ENCODE results near the gene ERICH3. TPM values are rescaled to one million over a fixed set of nuclear protein-coding genes. Genes with fewer than 3 reads are reported as not detected.

ERICH3 gene
- total and polyA plus RNA-seq, 9 of the 15 experiments (the other 6 are each of a cell fraction or from before 2014, with no cell fraction given) = not detected

GRCh38 chr1:74641161-74641560 lies 32.4 kb downstream of the ERICH3 start:
- no TSS peak for BruUV-seq (replicated peaks)
- POLR2A ChIA-PET = no interaction called here
- 0% methylated on average over 5 of the region's 5 CpGs for WGBS (ENCODE audit: insufficient coverage, low coverage, missing lambda C conversion rate)
- Histone ChIP-seq H3K4me3 (no peak overlapping the region), H3K4me2 (ENCODE audit: insufficient read depth, low read length) (no peak overlapping the region), H3K27ac (ENCODE audit: extremely low read depth, low read depth, low read length) (no peak overlapping the region), H3K27me3 (ENCODE audit: control insufficient read depth in 2 of 2, insufficient read depth in 2 of 2, low read length in 2 of 2) (no peaks in the 10 kb centered on the region), H3K9ac (ENCODE audit: insufficient read depth in 1 of 2, low read depth in 2 of 2, low read length in 2 of 2) (no peak overlapping the region), H3K4me1 (replicated peaks in 1 of 2; ENCODE audit: control insufficient read depth in 2 of 2, insufficient read depth in 2 of 2, low read length in 2 of 2) (no peaks in the 10 kb centered on the region), H3K36me3 (ENCODE audit: control insufficient read depth, insufficient read depth, low read length) (no peaks in the 10 kb centered on the region), H3K9me1 (ENCODE audit: control insufficient read depth, insufficient read depth, low read length) (no peaks in the 10 kb centered on the region), H2AFZ (ENCODE audit: low read depth, low read length) (no peak overlapping the region), H3K79me2 (ENCODE audit: control insufficient read depth, insufficient read depth, low read length) (no peaks in the 10 kb centered on the region), H3K9me3 (replicated peaks; ENCODE audit: control insufficient read depth, insufficient read depth, low read depth, low read length) (no peaks in the 10 kb centered on the region), H4K20me1 (replicated peaks; ENCODE audit: control insufficient read depth, insufficient read depth, low read length) (no peaks in the 10 kb centered on the region)
- no peak for ATAC-seq
- intact Hi-C loops (cut with micrococcal nuclease) (no loop called here), in situ Hi-C loops (cut with MboI) (no loop called here)
- CTCF ChIA-PET (ENCODE audit: low intra/inter-chr PET ratio) = no interaction called here
- no peak for FAIRE-seq
- no peak for DNase-seq (ENCODE audit: extremely low read depth in 1 of 4, low spot score in 3 of 4)
- TF ChIP-seq CHD2 (IDR thresholded peaks at IDR 0.05; ENCODE audit: low read depth, low read length) = no peak
- TF ChIP-seq TRIM28 (IDR thresholded peaks at IDR 0.05) = no peak
- no peak for TF ChIP-seq KLF10 (CRISPR knock-in tag; IDR thresholded peaks at IDR 0.05)
- no peak for TF ChIP-seq POLR2AphosphoS5 (IDR thresholded peaks at IDR 0.05; ENCODE audit: control insufficient read depth, insufficient read depth, low read depth, low read length)
- TF ChIP-seq JUNB (CRISPR knock-in tag; conservative IDR thresholded peaks at IDR 0.05) = no peak
- TF ChIP-seq CCNT2 (IDR thresholded peaks at IDR 0.05; ENCODE audit: borderline replicate concordance, extremely low read depth, insufficient read length, low read depth, low read length) = no peak
- TF ChIP-seq ZNF274 (IDR thresholded peaks at IDR 0.05; ENCODE audit: borderline replicate concordance, low read depth, low read length) = no peak
- TF ChIP-seq TFE3 (CRISPR knock-in tag; IDR thresholded peaks at IDR 0.05) = no peak
- no peak for TF ChIP-seq ZFP1 (CRISPR knock-in tag; IDR thresholded peaks at IDR 0.05)
- TF ChIP-seq SIRT6 (IDR thresholded peaks at IDR 0.05; ENCODE audit: low read depth, low read length) = no peak
- TF ChIP-seq HNRNPUL1 (IDR thresholded peaks at IDR 0.05; ENCODE audit: low read length) = no peak
- TF ChIP-seq ZFP30 (CRISPR knock-in tag; IDR thresholded peaks at IDR 0.05; ENCODE audit: borderline replicate concordance) = no peak
- TF ChIP-seq TFAM (CRISPR knock-in tag; conservative IDR thresholded peaks at IDR 0.05) = no peak
- no peak for TF ChIP-seq SFPQ (IDR thresholded peaks at IDR 0.05; ENCODE audit: low read depth, low read length)
- TF ChIP-seq ZNF232 (CRISPR knock-in tag; IDR thresholded peaks at IDR 0.05) = no peak
- no peak for TF ChIP-seq FOXA1 (IDR thresholded peaks at IDR 0.05; ENCODE audit: borderline replicate concordance)
- no peak for TF ChIP-seq ZMIZ1 (IDR thresholded peaks at IDR 0.05; ENCODE audit: low read depth in 2 of 2, low read length in 2 of 2)
- no peak for TF ChIP-seq U2AF2 (optimal IDR thresholded peaks at IDR 0.05; ENCODE audit: low read depth, low read length)
